ENCODE measurements around the gene AADACL4.

Gene AADACL4

GRCh38 chr1:12629985-12630760 is 13.7 kb upstream of the AADACL4 start:
- no peak for DNase-seq (ENCODE audit: low read depth)

GRCh38 chr1:12630946-12631530 is 12.8 kb upstream of the AADACL4 start:
- H3K4me3 ChIP-seq (ENCODE audit: low read length) = no peak overlapping the region
- no peak for TF ChIP-seq CTCF (conservative IDR thresholded peaks at IDR 0.05; ENCODE audit: low read depth, low read length)
- no peak for DNase-seq (ENCODE audit: low read depth)

More at GRCh38 chr1:12629985-12630760, 13.7 kb upstream of the AADACL4 start:
- H3K4me3 ChIP-seq (ENCODE audit: low read length) = no peak overlapping the region
- no peak for TF ChIP-seq CTCF (conservative IDR thresholded peaks at IDR 0.05; ENCODE audit: low read depth, low read length)

- TF ChIP-seq CTCF (conservative IDR thresholded peaks at IDR 0.05; ENCODE audit: low read depth, low read length) = no peak
- no peak overlapping the region for H3K4me3 ChIP-seq (ENCODE audit: low read length)
- no peak for DNase-seq (ENCODE audit: low read depth)
Measured at GRCh38 chr1:12631571-12631970, 12.3 kb upstream of the AADACL4 start.

- TF ChIP-seq CTCF (conservative IDR thresholded peaks at IDR 0.05; ENCODE audit: low read depth, low read length) = no peak
- no peak overlapping the region for H3K4me3 ChIP-seq (ENCODE audit: low read length)
- no peak for DNase-seq (ENCODE audit: low read depth)
Measured at GRCh38 chr1:12634156-12634555, 9.7 kb upstream of the AADACL4 start.

- H3K4me3 ChIP-seq (ENCODE audit: low read length) = no peak overlapping the region
- no peak for TF ChIP-seq CTCF (conservative IDR thresholded peaks at IDR 0.05; ENCODE audit: low read depth, low read length)
- DNase-seq (ENCODE audit: low read depth) = no peak
Measured at GRCh38 chr1:12634696-12635202, 9.1 kb upstream of the AADACL4 start.

GRCh38 chr1:12636098-12636950 is 7.6 kb upstream of the AADACL4 start:
- no peak for TF ChIP-seq CTCF (conservative IDR thresholded peaks at IDR 0.05; ENCODE audit: low read depth, low read length)
- no peak overlapping the region for H3K4me3 ChIP-seq (ENCODE audit: low read length)
- DNase-seq (ENCODE audit: low read depth) = no peak
